Parathyroid adenoma (tissue), 2 donors: ENCODE measurements around the gene DLGAP1.

Experiments
- H2AFZ ChIP-seq: fragments of 300-600 bp; sonication (generic); one replicate; pipeline ENCODE4 v1.7.0; 2017; ENCODE audit warnings: antibody characterized with exemption, mild to moderate bottlenecking
- H3K27ac ChIP-seq: fragments of 300-600 bp; sonication (generic); one replicate; pipeline ENCODE4 v1.7.0; 2017
- H3K27me3 ChIP-seq: fragments of 300-600 bp; sonication (generic); one replicate; pipeline ENCODE4 v1.7.0; 2017; ENCODE audit warnings: low read length; ENCODE audit not compliant: control insufficient read depth, insufficient read depth
- H3K36me3 ChIP-seq: fragments of 300-600 bp; sonication (generic); one replicate; pipeline ENCODE4 v1.7.0; 2017; ENCODE audit warnings: low read length; ENCODE audit not compliant: control insufficient read depth, insufficient read depth
- H3K4me1 ChIP-seq: fragments of 300-600 bp; sonication (generic); one replicate; pipeline ENCODE4 v1.7.0; 2017; ENCODE audit warnings: control low read depth
- H3K4me2 ChIP-seq: fragments of 300-600 bp; sonication (generic); one replicate; pipeline ENCODE4 v1.7.0; 2017; ENCODE audit warnings: low read length
- H3K4me3 ChIP-seq: fragments of 300-600 bp; sonication (generic); one replicate; pipeline ENCODE4 v1.7.0; 2017; ENCODE audit warnings: low read depth, low read length
- H3K79me2 ChIP-seq: fragments of 300-600 bp; sonication (generic); one replicate; pipeline ENCODE4 v1.7.0; 2017; ENCODE audit warnings: control low read depth
- H3K9ac ChIP-seq: fragments of 300-600 bp; sonication (generic); one replicate; pipeline ENCODE4 v1.7.0; 2017; ENCODE audit warnings: mild to moderate bottlenecking
- H3K9me3 ChIP-seq: fragments of 300-600 bp; sonication (generic); one replicate; pipeline ENCODE4 v1.7.0; 2017; ENCODE audit warnings: low read length; ENCODE audit not compliant: control insufficient read depth
- TF ChIP-seq, protein P1 (sequence below): fragments of 300-600 bp; sonication (generic); IDR thresholded peaks from one replicate; pipeline ENCODE4 v1.7.0; 2017; ENCODE audit warnings: antibody characterized with exemption, mild to moderate bottlenecking
- donor health status: primary hyperparathyroidism.

DLGAP1 gene

DNA sequence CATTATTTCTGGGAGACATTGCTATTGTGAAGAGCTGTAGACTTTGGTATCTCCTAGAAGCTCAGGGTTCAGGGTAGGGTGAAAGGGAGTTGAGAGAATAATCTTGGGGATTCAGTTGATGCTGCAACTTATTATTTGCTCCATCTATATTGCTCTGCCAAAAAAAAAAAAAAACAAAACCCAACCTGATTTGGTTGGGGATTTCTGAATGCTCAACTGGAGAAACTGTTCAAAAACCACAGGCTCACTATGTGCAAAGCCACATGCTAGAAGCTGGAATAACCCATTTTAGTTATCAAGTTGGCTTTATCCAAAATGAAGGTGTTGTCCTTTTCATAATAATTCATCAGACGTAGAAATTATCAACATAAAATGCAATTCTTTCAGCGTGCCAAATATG lies 696.0 kb downstream of the DLGAP1 start:
- no peaks in the 10 kb centered on the region for H3K4me1 ChIP-seq

DNA sequence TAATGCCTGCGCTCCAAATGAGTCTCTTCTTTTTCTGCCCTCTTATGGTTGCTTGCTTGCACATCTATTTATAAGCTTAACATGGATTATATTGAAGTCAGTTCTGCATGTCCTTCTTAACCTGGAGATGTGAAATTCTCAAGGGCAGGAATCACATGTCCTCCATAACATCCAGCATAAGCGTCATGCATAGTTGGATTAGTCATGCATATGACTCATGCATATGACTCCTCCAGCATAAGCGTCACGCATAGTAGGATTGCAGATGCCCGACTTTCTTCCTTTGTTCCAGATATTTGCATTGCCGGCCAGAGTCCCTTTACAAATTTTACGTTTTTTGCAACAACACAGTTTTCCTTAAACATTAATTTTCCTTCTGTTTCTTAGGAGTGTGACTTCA lies 696.6 kb downstream of the DLGAP1 start:
- TF ChIP-seq, protein P1, sequence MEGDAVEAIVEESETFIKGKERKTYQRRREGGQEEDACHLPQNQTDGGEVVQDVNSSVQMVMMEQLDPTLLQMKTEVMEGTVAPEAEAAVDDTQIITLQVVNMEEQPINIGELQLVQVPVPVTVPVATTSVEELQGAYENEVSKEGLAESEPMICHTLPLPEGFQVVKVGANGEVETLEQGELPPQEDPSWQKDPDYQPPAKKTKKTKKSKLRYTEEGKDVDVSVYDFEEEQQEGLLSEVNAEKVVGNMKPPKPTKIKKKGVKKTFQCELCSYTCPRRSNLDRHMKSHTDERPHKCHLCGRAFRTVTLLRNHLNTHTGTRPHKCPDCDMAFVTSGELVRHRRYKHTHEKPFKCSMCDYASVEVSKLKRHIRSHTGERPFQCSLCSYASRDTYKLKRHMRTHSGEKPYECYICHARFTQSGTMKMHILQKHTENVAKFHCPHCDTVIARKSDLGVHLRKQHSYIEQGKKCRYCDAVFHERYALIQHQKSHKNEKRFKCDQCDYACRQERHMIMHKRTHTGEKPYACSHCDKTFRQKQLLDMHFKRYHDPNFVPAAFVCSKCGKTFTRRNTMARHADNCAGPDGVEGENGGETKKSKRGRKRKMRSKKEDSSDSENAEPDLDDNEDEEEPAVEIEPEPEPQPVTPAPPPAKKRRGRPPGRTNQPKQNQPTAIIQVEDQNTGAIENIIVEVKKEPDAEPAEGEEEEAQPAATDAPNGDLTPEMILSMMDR: no peak
- no peak overlapping the region for H3K27ac ChIP-seq

More for the DNA sequence above, 696.0 kb downstream of the DLGAP1 start:
- Histone ChIP-seq H3K9me3 (no peaks in the 10 kb centered on the region), H3K27ac (no peak overlapping the region), H3K27me3 (no peaks in the 10 kb centered on the region), H3K4me2 (no peak overlapping the region), H3K36me3 (no peaks in the 10 kb centered on the region), H3K9ac (no peak overlapping the region), H2AFZ (no peak overlapping the region), H3K79me2 (no peaks in the 10 kb centered on the region), H3K4me3 (no peak overlapping the region)
- TF ChIP-seq, protein P1: no peak

DNA sequence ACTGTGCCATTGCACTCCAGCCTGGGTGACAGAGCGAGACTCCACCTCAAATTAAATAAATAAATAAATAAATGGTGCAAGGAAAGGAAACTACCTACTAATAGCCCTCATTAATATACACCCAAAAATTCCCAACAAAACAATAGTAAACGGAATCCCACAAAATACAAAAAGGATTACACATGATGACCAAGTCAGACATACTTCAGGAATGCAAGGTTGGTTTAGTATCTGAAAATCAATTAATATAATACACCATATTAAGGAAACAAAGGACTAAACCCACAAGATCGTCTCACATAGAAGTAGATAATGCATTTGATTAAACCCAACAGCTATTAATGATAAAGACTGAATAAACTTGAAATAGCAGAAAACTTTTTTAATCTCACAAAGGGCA lies 697.7 kb downstream of the DLGAP1 start:
- TF ChIP-seq, protein P1: no peak
- H3K4me3 ChIP-seq: no peak overlapping the region
- H3K4me1 ChIP-seq: no peaks in the 10 kb centered on the region
- no peaks in the 10 kb centered on the region for H3K27me3 ChIP-seq
- H3K79me2 ChIP-seq: no peaks in the 10 kb centered on the region
- H3K36me3 ChIP-seq: no peaks in the 10 kb centered on the region
- H3K9me3 ChIP-seq: no peaks in the 10 kb centered on the region
- H3K4me2 ChIP-seq: no peak overlapping the region
- H3K27ac ChIP-seq: no peak overlapping the region
- no peak overlapping the region for H2AFZ ChIP-seq
- no peak overlapping the region for H3K9ac ChIP-seq

More for the DNA sequence above, 696.6 kb downstream of the DLGAP1 start:
- Histone ChIP-seq H2AFZ (no peak overlapping the region), H3K79me2 (no peaks in the 10 kb centered on the region), H3K4me1 (no peaks in the 10 kb centered on the region), H3K27me3 (no peaks in the 10 kb centered on the region), H3K9ac (no peak overlapping the region), H3K4me2 (no peak overlapping the region), H3K4me3 (no peak overlapping the region), H3K36me3 (no peaks in the 10 kb centered on the region), H3K9me3 (no peaks in the 10 kb centered on the region)

DNA sequence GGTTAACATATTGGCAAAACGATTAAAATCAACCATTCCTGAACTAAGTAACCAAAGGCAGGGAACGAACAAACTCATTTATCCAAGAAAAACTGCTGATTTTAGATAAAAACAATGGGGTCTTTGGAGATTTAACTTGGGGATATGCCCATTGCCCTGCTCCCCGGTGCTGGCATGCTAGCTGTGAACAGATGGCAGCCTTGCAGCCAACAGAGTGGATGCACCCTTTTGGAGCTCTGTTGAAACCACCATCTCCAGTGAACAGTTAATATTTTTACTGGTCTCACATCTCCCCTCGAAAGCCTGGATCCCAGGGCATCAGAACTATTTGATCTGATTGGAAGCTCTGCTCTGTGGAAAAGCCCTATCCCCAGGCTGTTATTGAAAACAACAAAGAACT lies 702.0 kb downstream of the DLGAP1 start:
- no peaks in the 10 kb centered on the region for H3K9me3 ChIP-seq
- no peak overlapping the region for H3K4me2 ChIP-seq
- H3K9ac ChIP-seq: no peak overlapping the region
- no peaks in the 10 kb centered on the region for H3K79me2 ChIP-seq
- TF ChIP-seq, protein P1: no peak
- no peaks in the 10 kb centered on the region for H3K27me3 ChIP-seq
- H3K27ac ChIP-seq: no peak overlapping the region
- no peaks in the 10 kb centered on the region for H3K4me1 ChIP-seq
- no peak overlapping the region for H2AFZ ChIP-seq
- no peaks in the 10 kb centered on the region for H3K36me3 ChIP-seq
- H3K4me3 ChIP-seq: no peak overlapping the region

DNA sequence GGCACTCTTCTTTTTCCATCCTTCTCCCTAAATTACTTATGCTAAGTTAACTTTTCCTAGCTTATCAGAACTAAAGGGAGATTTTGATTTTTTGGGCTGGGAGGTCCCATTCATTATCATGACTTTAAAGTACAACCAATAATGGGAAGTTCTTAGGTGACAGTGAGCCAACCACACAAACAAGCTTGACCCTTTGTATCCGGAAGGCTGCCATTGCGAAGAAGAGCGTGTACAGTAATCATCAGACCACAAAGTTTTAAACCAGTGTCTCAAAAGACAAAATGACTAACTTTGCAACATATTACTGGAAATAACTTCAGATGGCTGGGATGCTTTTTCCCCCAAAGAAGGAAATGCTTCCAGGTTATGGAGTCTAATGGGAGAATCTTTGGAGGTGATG lies 707.0 kb downstream of the DLGAP1 start:
- Histone ChIP-seq H3K9ac (no peak overlapping the region), H3K9me3 (no peaks in the 10 kb centered on the region), H3K27ac (no peak overlapping the region), H3K27me3 (no peaks in the 10 kb centered on the region), H3K4me1 (no peaks in the 10 kb centered on the region), H2AFZ (no peak overlapping the region), H3K79me2 (no peaks in the 10 kb centered on the region), H3K4me3 (no peak overlapping the region), H3K4me2 (no peak overlapping the region), H3K36me3 (no peaks in the 10 kb centered on the region)
- TF ChIP-seq, protein P1: no peak
